Ecto neural progenitor cell (in vitro differentiated cells): Measurements from ENCODE around the gene CLPSL2.
"Not testable (repeated sequence)": the region's sequence is repeated elsewhere in the genome, so short reads cannot be mapped to it uniquely, and the experiment has no call there.

ENCODE experiments used
- DNase-seq: peaks from one replicate; pipeline ENCODE4 v3.0.0-alpha.2; 2018; ENCODE audit warnings: low spot score

CLPSL2 gene, protein sequence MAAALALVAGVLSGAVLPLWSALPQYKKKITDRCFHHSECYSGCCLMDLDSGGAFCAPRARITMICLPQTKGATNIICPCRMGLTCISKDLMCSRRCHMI

DNA sequence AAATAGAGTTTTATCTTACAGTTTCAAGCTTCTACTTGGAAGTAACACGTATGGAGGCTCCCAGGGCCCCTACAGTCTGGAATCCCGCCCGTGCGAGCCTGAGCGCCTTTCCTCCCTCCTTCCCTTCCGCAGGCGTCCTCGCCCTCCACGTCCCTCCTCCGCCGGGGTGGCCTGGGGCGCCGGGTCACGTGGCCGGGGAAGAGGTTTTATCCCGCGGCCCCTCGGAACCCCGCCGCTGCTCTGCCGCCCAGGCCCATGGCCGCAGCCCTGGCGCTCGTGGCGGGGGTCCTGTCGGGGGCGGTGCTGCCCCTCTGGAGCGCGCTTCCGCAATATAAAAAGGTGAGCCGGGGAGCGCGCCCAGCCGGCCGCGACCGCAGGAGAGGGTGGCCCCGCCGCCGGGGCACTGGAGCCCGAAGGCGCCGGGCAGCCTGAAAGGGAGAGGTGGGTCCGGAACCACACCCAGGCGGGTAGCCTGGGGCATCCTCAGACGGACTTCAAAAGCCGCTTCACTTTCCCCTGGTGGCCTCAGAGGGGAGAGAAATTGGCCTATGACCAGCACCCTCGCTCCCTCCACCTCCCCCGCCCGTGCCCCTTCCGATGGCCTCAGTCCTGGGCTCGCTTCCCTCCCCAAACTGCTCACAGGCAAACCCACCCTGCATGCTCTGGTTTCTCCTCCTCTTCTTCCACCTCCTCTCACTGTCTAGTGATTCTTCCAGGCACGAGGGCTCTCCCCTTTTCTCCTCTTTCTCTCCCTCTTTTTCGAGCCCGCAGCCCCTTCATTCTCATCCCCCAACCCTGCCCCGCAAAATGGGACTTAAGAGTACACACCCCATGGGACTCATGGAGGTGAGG is at the start of gene CLPSL2:
Gene CLPSL2, plus strand, starts transcription at position 235 of the 852 bp plus-strand sequence. Its CDS starts 21 bp downstream, at position 256.
- peak; percentile 71 for DNase-seq

DNA sequence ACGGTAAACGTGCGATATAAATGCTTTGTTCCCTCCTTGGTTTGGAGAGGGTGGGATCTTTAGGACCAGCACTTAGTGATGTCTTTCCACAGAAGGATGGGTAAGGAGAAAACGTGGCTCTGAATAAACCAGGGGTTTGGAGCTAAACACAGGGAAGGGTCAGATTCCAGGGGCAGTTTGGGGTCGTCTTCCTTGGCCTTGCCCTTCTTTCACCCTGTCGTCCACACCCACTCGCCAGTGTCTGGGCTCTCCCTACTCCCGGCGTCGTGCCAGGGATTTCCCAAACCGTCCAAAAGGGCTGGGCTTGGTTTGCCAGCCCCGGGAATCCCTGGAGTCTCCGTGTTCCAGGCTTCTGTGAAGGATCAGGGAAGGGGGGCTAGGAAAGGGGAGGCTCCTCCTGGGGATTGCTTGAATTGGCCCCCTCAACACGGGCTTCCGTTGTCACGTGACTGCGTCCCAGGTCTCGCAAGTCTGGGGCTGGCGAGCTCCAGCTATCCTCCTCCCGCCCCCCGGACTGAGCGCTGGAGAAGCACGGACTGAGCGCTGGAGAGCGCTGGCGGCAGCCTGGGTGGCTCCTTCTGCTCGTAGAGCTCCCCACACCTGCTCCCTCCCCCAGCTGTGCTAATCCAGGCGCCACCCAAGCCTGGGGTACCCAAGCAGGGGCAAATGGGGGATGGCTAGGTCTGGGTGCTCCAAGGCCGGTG is 49.0 kb upstream of the CLPSL2 start:
- peak; percentile 78 for DNase-seq

GRCh38 chr6:35727935-35728682 is 48.3 kb upstream of the CLPSL2 start:
- DNase-seq = peak; percentile 79

GRCh38 chr6:35728683-35729678 is 47.4 kb upstream of the CLPSL2 start:
- no peak for DNase-seq

DNA sequence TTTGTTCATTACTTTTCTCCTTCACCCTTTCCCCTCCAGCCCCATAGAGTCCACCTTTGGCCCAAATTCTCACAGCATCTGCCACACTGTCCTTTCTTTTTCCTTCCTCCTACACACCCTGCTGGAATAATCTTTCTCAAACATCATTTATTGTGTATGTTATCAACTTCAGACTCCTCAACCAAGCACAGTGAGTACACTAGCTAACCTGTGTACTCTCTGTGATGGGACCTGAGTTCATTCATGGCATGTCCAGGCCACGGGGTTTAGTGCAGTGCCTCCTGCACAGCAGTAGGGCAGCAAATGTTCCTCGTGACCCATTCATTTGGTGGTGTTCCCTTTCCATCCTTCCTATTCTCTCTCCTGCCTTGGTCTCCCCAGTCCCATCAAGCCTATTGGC is 46.7 kb upstream of the CLPSL2 start:
- no peak for DNase-seq

DNA sequence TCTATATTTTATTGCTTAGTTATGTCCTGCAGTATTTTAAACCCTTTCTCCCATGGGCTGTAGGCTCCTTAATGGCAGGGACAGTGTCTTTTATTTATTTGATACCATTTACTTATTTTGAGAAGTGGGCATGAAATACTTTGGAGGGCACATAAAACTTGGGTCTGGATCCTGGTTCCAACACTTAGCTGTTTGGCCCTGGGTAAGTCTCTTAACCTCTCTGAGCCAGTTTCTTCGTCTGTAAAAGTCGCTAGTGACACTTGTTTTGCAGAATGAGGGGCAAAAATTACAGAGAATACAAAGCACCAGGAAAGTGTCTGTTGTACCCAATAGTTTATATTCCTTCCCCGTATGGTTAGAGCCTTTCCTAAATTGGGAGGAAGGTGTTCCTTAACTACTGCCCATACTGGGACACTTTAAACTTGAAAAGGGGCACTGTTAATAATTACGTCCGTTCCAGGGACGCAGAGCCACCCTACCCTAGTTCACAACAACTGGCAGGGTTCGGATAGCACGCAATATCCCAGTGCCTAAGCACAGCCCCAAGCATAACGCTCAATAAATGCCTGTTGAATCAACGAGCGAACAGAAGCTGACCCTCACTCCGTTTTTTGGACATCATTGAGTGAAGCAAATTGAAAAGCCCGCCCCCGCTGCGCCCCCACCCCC is 45.5 kb upstream of the CLPSL2 start:
- DNase-seq = no peak

- DNase-seq = peak; percentile 96
These were observed 45.0 kb upstream of the CLPSL2 start for GRCh38 chr6:35731414-35731735.

DNA sequence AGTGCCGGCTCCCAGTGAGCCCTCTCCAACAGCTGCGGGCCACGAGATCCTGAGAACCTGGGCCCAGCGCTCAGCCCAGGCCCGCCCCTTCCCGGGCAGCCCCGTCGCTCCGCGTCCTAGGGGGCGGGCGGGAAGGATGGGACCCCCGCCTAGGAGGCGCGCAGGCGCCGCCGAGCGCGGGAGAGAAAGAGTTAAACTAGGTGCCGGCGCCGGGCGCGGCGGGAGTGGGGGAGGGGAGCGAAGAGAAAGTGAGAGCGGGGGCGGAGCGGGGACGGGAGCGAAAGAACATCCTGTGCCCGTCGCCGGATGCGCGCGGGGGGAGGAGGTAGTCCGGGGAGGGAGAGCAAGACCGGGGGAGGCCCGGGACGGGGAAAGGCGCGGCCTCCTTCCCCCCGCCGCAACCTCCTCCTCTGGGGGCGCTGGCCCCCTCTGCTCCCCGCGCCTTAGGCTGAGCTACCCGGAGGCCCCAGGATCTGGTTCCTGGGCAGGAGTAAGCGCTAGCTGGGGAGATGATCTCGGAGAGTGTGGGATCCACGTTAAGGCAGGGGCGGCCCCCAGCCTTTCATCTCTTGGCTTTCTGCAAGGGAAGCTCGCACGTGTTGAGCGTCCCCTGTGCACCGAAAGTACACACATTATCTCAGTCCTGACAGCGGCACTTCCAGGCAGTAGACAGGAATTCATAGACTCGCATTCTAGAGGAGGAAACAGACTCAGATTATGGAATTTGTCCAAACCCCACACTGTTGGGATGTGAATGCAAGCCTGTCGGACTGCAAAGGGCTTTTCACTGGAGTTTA is 44.5 kb upstream of the CLPSL2 start:
- peak; percentile 92 for DNase-seq

GRCh38 chr6:35733633-35734032 is 42.8 kb upstream of the CLPSL2 start:
- no peak for DNase-seq

- DNase-seq = not testable (repeated sequence)
These were observed 42.1 kb upstream of the CLPSL2 start for GRCh38 chr6:35734319-35734718.

DNA sequence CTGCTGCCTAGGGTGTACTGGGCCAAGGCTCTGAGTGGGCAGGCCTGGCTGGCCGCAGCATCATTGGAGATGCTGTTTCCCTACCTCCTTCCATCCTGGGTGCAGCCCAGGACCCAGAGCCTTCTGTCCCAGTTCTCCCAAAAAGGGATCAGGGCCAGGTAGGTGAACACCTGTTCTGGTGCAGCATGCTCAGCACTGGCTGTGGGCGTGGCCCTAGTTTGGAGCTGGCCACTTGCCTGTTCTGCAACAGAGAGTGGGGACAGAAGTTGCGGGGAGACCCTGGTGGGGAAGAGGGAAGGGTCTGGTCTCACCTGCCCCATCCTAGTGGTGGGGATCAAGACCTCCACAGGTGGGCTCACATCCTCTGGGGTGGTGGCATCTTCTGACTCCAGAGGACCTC is 40.9 kb upstream of the CLPSL2 start:
- DNase-seq = no peak

DNA sequence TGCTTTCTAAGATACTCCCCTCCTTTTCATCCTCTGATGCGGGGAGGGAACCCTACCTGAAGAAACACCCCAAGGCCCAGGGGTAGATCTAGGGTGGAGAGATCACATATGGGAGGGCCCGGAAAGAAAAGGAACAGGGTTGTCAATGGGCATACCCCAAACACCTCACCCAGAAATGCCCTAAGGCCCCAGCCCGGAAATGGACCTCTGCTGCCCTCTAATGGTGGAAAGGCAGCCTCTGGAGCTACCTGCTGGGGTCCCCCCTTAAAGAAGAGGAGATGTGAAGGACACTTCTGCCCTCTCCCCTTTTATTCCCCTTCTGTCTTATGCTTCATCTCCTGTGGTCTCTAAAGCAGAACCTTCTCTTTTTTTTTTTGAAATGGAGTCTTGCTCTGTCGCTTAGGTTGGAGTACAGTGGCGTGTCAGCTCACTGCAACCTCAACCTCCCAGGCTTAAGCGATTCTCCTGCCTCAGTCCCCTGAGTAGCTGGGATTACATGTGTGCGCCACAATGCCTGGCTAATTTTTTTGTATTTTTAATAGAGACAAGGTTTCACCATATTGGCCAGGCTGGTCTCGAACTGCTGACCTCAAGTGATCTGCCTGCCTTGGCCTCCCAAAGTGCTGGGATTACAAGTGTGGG is 40.0 kb upstream of the CLPSL2 start:
- peak; percentile 86 for DNase-seq

DNA sequence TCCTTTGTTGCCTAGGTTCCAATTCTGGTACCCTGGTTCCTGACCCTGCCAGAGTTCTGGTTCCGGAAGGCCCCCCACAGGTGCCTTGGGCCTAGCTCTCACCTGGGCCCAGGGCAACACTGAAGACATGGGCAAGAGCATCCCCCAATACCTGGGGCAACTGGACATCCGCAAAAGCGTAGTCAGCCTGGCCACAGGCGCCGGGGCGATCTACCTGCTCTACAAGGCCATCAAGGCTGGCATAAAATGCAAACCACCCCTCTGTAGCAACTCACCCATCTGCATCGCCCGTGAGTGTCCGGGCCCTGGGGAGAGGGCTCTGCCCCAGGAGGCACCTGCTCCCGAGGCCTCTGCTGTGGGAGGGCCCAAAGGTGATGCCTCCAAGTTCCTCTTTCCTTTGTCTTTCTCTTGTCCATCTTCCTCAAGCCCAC is 39.4 kb upstream of the CLPSL2 start, which contains the start of gene ARMC12:
Gene ARMC12, plus strand, starts transcription at position 51 of the 431 bp plus-strand sequence. Its CDS starts 77 bp downstream, at position 128.
- no peak for DNase-seq

GRCh38 chr6:35737413-35738211 is 38.8 kb upstream of the CLPSL2 start:
- no peak for DNase-seq

GRCh38 chr6:35739645-35740524 is 36.5 kb upstream of the CLPSL2 start:
- DNase-seq = no peak

GRCh38 chr6:35742842-35743241 is 33.6 kb upstream of the CLPSL2 start:
- no peak for DNase-seq

DNA sequence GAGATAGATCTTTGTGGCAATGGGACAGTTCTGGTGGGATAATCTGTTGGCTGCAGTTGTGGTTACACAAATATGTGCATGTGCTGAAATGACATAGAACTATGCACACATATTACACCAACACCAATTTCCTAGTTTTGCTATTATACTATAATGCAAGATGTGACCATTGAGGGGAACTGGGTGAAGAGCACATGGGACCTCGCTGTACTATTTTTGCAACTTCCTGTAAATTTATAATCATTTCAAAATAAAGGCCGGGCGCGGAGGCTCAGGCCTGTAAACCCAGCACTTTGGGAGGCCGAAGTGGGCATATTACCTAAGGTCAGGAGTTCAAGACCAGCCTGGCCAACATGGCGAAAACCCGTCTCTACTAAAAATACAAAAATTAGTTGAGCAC is 30.9 kb upstream of the CLPSL2 start:
- no peak for DNase-seq
